Heart left ventricle (tissue), 16 donors: ENCODE measurements around the gene TMEM139. TPM values are rescaled to one million over a fixed set of nuclear protein-coding genes. Genes with fewer than 3 reads are reported as not detected.
A peak's percentile ranks its signal among the peaks of the same experiment; 100 is the strongest.

ENCODE experiments used
- ATAC-seq, 4 donors: fragments of 200-7000 bp; cut with Tn5 transposase; one replicate each; pipeline ENCODE4 v1.9.1; 2020 to 2022; ENCODE audit warnings: moderate library complexity in 4 of 4, mild to moderate bottlenecking in 3 of 4, moderate number of reproducible peaks in 1 of 4
- DNase-seq, 5 donors: peaks; one replicate each; pipeline ENCODE4 v3.0.0-alpha.2; 2020
- H3K27ac ChIP-seq, 12 donors: fragments of 200-600 bp; sonication (generic) in 4 of 12; one replicate each; pipeline versions ENCODE4 v1.5.0 to v1.8.0; 2016 to 2022; ENCODE audit warnings: mild to moderate bottlenecking in 2 of 12
- H3K27me3 ChIP-seq, 9 donors: fragments of 200-600 bp; sonication (generic) in 2 of 9; one replicate each; pipeline versions ENCODE4 v1.5.1 to v1.8.0; 2016 to 2022; ENCODE audit warnings: mild to moderate bottlenecking in 3 of 9
- H3K36me3 ChIP-seq, 9 donors: fragments of 200-600 bp; sonication (generic) in 2 of 9; one replicate each; pipeline versions ENCODE4 v1.5.0 to v1.8.0; 2018 to 2022; ENCODE audit warnings: mild to moderate bottlenecking in 2 of 9
- H3K4me1 ChIP-seq, 12 donors: fragments of 200-600 bp; sonication (generic) in 4 of 12; one replicate each; pipeline versions ENCODE4 v1.5.0 to v1.8.0; 2016 to 2022; ENCODE audit warnings: mild to moderate bottlenecking in 3 of 12
- H3K4me3 ChIP-seq, 12 donors: fragments of 200-600 bp; sonication (generic) in 4 of 12; one replicate each; pipeline versions ENCODE4 v1.5.0 to v1.8.0; 2017 to 2022; ENCODE audit warnings: mild to moderate bottlenecking in 9 of 12, moderate library complexity in 4 of 12
- H3K9me3 ChIP-seq, 12 donors: fragments of 200-600 bp; sonication (generic) in 4 of 12; one replicate each; pipeline versions ENCODE4 v1.5.0 to v1.8.0; 2016 to 2022; ENCODE audit warnings: mild to moderate bottlenecking in 1 of 12
- CTCF ChIP-seq, 12 donors: fragments of 200-600 bp; sonication (generic) in 4 of 12; IDR thresholded peaks; one replicate each; pipeline versions ENCODE4 v1.5.0 to v1.8.0; 2018 to 2022; ENCODE audit warnings: antibody characterized with exemption in 12 of 12, mild to moderate bottlenecking in 5 of 12
- POLR2A ChIP-seq, 2 donors: fragments of 450-650 bp; IDR thresholded peaks; one replicate each; pipeline ENCODE4 v1.6.1; 2017; ENCODE audit warnings: antibody characterized with exemption in 2 of 2, mild to moderate bottlenecking in 2 of 2, moderate library complexity in 2 of 2
- WGBS, 4 donors: extraction: QIAGEN DNeasy Blood & Tissue Kit in 2 of 4; methylation state at CpG; one replicate each; pipeline versions ENCODE4 v1.1.5 to v1.1.7; 2013 to 2018; 5-methylcytosine and 5-hydroxymethylcytosine counted together
- intact Hi-C, 10 donors: fragments of 100-400 bp; cut with DNase I; formaldehyde crosslinking; loops; one replicate each; pipeline versions ENCODE4 v1.11.1 to v1.14.2; 2022
- polyA plus RNA-seq, 2 donors: library from polyadenylated mRNA; stranded (reverse); fragments of 200-250 nt; gene quantifications; one replicate each; pipeline ENCODE4 v1.2.3, GENCODE V29; 2013
- total RNA-seq, 9 donors: library from RNA; depleted of rRNA in 2 of 9; stranded (reverse); fragments of >200 nt in 2 of 9; fragmentation: NEBNext Ultra II Directional in 3 of 9; extraction: Animal tissue kit (Norgen Biotek cat#: 25700) in 3 of 9; gene quantifications; one replicate each; pipeline versions ENCODE4 v1.1.0 to v1.2.4, GENCODE V29; 2016 to 2023
- donor health status: ischemic (EF 13 %, LVEDD 7.1; RV severe dilation, severe dysfunction).
- donor health status: healthy with polysubstance abuse.
- donor health status: DM: no; HTN: yes; CAD: no.
- donor health status: DM: no; HTN: no; CAD: no.
- donor health status: ischemic (EF 25% LVEDD 6.9; RV normal size, moderate dysfunction).
- donor health status: ischemic (EF 25% LVEDD 5.7; RV mildly dilated, moderate dysfunction).
- donor health status: healthy.
- donor health status: DM: yes; HTN: yes; CAD: no.
- donor health status: ischemic (EF 35%, LVEDD 5.7; RV mildly dilated, moderate dysfunction).
- donor health status: nonischemic (EF 11% LVEDD 7.7; RV severe dilation, severe dysfunction).
- donor health status: DM: yes; HTN: yes; CAD: no.
- donor health status: PGD.
- donor health status: ischemic (EF 29% LVEDD 5.4; RV normal size, mild dysfunction).
- donor health status: nonischemic (EF 23%, LVEDD 6.1; RV moderate dilation, normal function).

The TMEM139 gene
- total and polyA plus RNA-seq, 11 donors = 4.1 to 23.5 (median 12.1) TPM

- Histone ChIP-seq H3K9me3 (no peaks in the 10 kb centered on the region), H3K36me3 (no peaks in the 10 kb centered on the region), H3K4me3 (no peak overlapping the region), H3K27ac (no peak overlapping the region), H3K4me1 (peaks cover 0 to 17% (median 0%) of the 10 kb centered on the region in 12 donors), H3K27me3 (no peaks in the 10 kb centered on the region)
- no peak for ATAC-seq
- intact Hi-C loops = loop anchor here in 4 of 10 donors (5.0 to 10.0 kb wide), 5 partner anchors 37 to 606 kb away; partner anchors contain the start of gene ZYX (in 1 of the 4)
- DNase-seq = no peak
- TF ChIP-seq CTCF (IDR thresholded peaks at IDR 0.05) (no peak), POLR2A (IDR thresholded peaks at IDR 0.05) (no peak)
- 73 to 89% (median 78%) methylated on average over 8 to 9 of the region's 9 CpGs for WGBS, 4 donors
Measured at GRCh38 chr7:143320620-143321019, 35.9 kb downstream of the TMEM139 start.

DNA sequence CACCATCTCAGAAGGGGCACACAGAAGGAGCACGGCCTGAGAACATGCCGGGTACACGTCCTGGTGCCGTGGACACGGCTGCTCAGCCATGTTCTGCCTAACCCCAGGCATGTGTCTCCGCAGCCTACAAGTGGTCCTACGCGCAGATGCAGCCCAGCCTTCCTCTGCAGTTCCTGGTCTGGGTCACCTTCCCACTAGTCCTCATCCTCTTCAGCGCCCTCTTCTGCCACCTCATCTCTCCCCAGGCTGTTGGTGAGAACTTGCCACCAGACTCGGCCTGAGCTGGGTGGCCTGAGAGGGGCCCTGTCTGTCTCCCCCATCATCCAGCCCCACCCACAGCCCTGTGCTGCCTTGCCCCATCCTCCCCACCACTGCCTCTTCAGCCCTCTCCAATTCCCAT is 36.5 kb downstream of the TMEM139 start:
- 94 to 96% (median 96%) methylated on average over 10 of the region's 10 CpGs for WGBS, 4 donors
- no peak overlapping the region for H3K27ac ChIP-seq

GRCh38 chr7:143321734-143322133 is 37.0 kb downstream of the TMEM139 start:
- no peak overlapping the region for H3K4me3 ChIP-seq
- H3K27me3 ChIP-seq = no peaks in the 10 kb centered on the region
- peak in 2 of 5 donors; percentile 24 to 41 for DNase-seq
- WGBS, 4 donors = 83 to 92% (median 88%) methylated on average over 4 of the region's 4 CpGs
- H3K36me3 ChIP-seq = no peaks in the 10 kb centered on the region
- H3K9me3 ChIP-seq = no peaks in the 10 kb centered on the region
- peak in 3 of 4 donors; percentile 32 to 53 (median 45) for ATAC-seq
- peaks cover 0 to 17% (median 0%) of the 10 kb centered on the region in 12 donors for H3K4me1 ChIP-seq
- TF ChIP-seq POLR2A (IDR thresholded peaks at IDR 0.05) = no peak
- peak in 1 of 12 donors; percentile 18 for TF ChIP-seq CTCF (IDR thresholded peaks at IDR 0.05)
- peak overlapping the region in 1 of 12 donors; percentile 27 for H3K27ac ChIP-seq
- intact Hi-C loops = loop anchor here in 4 of 10 donors (5.0 to 10.0 kb wide), 5 partner anchors 36 to 607 kb away; partner anchors contain the start of gene ZYX (in 1 of the 4)

More for the DNA sequence above, 36.5 kb downstream of the TMEM139 start:
- no peak overlapping the region for H3K4me3 ChIP-seq
- no peak for TF ChIP-seq CTCF (IDR thresholded peaks at IDR 0.05)
- TF ChIP-seq POLR2A (IDR thresholded peaks at IDR 0.05) = no peak
- ATAC-seq = no peak
- intact Hi-C loops = loop anchor here in 4 of 10 donors (5.0 to 10.0 kb wide), 5 partner anchors 36 to 606 kb away; partner anchors contain the start of gene ZYX (in 1 of the 4)
- DNase-seq = no peak
- no peaks in the 10 kb centered on the region for H3K36me3 ChIP-seq
- H3K9me3 ChIP-seq = no peaks in the 10 kb centered on the region
- peaks cover 0 to 17% (median 0%) of the 10 kb centered on the region in 12 donors for H3K4me1 ChIP-seq
- no peaks in the 10 kb centered on the region for H3K27me3 ChIP-seq

DNA sequence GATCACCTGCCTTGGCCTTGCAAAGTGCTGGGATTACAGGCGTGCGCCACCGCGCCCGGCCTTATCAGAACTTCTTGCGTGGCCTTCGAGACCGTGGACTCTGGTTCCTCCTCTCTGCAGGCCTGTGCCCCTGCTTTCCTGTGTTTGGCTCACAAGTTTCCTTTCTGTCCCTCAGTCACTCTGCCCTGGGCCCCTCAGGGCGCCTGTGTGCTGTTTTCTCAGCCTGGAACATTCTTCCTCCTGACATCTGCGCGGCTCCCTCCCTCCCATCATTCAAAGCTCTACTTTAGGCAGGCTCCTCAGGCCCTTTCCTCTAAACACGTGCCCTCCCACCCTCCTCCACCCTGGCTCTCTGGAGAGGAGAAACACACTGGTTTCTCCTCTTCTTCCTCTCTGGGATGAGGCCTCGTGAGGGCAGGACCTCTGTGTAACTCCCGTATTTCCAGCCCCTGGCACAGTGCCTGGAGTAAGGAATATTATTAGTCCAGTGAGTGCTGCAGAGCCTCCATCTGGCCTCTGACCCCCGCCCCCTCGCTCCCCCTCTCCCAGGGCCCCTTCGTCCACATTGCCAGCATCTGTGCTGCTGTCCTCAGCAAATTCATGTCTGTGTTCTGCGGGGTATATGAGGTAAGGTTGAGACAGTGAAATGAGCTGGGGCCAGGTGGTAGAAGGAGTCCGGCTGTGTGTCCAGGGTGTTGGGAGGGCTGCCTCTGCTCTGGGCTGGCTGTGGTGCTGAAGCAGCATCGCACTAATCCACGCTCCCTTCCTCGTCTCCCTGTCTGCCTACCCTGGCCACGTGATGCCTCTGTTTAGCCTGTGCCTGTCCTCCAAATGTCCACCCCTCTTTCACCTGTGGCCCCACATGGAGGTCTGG is 38.2 kb downstream of the TMEM139 start:
- no peak for TF ChIP-seq CTCF (IDR thresholded peaks at IDR 0.05)
- no peak for TF ChIP-seq POLR2A (IDR thresholded peaks at IDR 0.05)
- peak overlapping the region in 5 of 12 donors; percentile 27 to 48 (median 44) for H3K27ac ChIP-seq
- DNase-seq = peak; percentile 56 to 74 (median 65)
- no peaks in the 10 kb centered on the region for H3K9me3 ChIP-seq
- H3K27me3 ChIP-seq = no peaks in the 10 kb centered on the region
- intact Hi-C loops = loop anchor here in 4 of 10 donors (5.0 to 10.0 kb wide), 5 partner anchors 34 to 608 kb away; partner anchors contain the start of gene ZYX (in 1 of the 4)
- H3K36me3 ChIP-seq = no peaks in the 10 kb centered on the region
- ATAC-seq = peak; percentile 42 to 60 (median 46)
- no peak overlapping the region for H3K4me3 ChIP-seq
- H3K4me1 ChIP-seq = peaks cover 0 to 17% (median 0%) of the 10 kb centered on the region in 12 donors
- 63 to 75% (median 69%) methylated on average over 22 to 23 of the region's 23 CpGs for WGBS, 4 donors
